GM13976 (cell line): ENCODE results near the gene CPOX.
A peak's percentile ranks its signal among the peaks of the same experiment; 100 is the strongest.
"Not testable (repeated sequence)": the region's sequence is repeated elsewhere in the genome, so short reads cannot be mapped to it uniquely, and the experiment has no call there.

Experiments used
- DNase-seq: peaks from one replicate; pipeline ENCODE4 v3.0.0; 2012; ENCODE audit warnings: low spot score
- CTCF ChIP-seq: IDR thresholded peaks from 2 replicates; pipeline ENCODE4 v1.5.1; 2012; ENCODE audit warnings: borderline replicate concordance, mild to moderate bottlenecking; ENCODE audit not compliant: insufficient read depth; ENCODE audit errors: extremely low read depth, missing control alignments, control extremely low read depth
- in situ Hi-C: fragments of 300-500 bp; cut with MboI; formaldehyde crosslinking; loops from one replicate; pipeline ENCODE4 v1.12.0; 2022; ENCODE audit warnings: low sequenced_read_pairs, mixed read lengths, inconsistent platforms; ENCODE audit not compliant: unreplicated experiment

CPOX gene

GRCh38 chr3:98593046-98593936 lies at the start of gene CPOX:
TSS of gene CPOX (minus strand) at chr3:98593611. CDS start at chr3:98593504, 107 bp downstream.
- peak; percentile 91 for DNase-seq
- in situ Hi-C loops, result no loop called here
- no peak for TF ChIP-seq CTCF

GRCh38 chr3:98642769-98643168 lies 49.4 kb upstream of the CPOX start:
- DNase-seq, in situ Hi-C loops: not testable (repeated sequence)

GRCh38 chr3:98641756-98642155 lies 48.3 kb upstream of the CPOX start:
- DNase-seq, in situ Hi-C loops: not testable (repeated sequence)

GRCh38 chr3:98638515-98638914 lies 45.1 kb upstream of the CPOX start:
- in situ Hi-C loops, DNase-seq: not testable (repeated sequence)

GRCh38 chr3:98630416-98630815 lies 37.0 kb upstream of the CPOX start:
- no peak for TF ChIP-seq CTCF
- in situ Hi-C loops, result no loop called here
- DNase-seq, result no peak

GRCh38 chr3:98628317-98628716 lies 34.9 kb upstream of the CPOX start:
- TF ChIP-seq CTCF, result no peak
- in situ Hi-C loops, result no loop called here

GRCh38 chr3:98626151-98626550 lies 32.7 kb upstream of the CPOX start:
- TF ChIP-seq CTCF, result no peak
- DNase-seq, result no peak
- in situ Hi-C loops, result no loop called here

More at GRCh38 chr3:98628317-98628716, 34.9 kb upstream of the CPOX start:
- DNase-seq, result no peak

- DNase-seq, result no peak
- in situ Hi-C loops, result loop anchor here (25.0 kb wide), 1 partner anchor 364 kb away; no protein-coding TSS in a partner anchor
- no peak for TF ChIP-seq CTCF
These were observed 30.3 kb upstream of the CPOX start for GRCh38 chr3:98623572-98624280.
